Endothelial cell of hepatic sinusoid (primary cell): ENCODE results near the gene BCR.

ENCODE experiments used
- in situ Hi-C: cut with HindIII; loops from 2 replicates; pipeline ENCODE4 v1.10.0; 2017; ENCODE audit warnings: low sequenced_read_pairs

The BCR gene

DNA sequence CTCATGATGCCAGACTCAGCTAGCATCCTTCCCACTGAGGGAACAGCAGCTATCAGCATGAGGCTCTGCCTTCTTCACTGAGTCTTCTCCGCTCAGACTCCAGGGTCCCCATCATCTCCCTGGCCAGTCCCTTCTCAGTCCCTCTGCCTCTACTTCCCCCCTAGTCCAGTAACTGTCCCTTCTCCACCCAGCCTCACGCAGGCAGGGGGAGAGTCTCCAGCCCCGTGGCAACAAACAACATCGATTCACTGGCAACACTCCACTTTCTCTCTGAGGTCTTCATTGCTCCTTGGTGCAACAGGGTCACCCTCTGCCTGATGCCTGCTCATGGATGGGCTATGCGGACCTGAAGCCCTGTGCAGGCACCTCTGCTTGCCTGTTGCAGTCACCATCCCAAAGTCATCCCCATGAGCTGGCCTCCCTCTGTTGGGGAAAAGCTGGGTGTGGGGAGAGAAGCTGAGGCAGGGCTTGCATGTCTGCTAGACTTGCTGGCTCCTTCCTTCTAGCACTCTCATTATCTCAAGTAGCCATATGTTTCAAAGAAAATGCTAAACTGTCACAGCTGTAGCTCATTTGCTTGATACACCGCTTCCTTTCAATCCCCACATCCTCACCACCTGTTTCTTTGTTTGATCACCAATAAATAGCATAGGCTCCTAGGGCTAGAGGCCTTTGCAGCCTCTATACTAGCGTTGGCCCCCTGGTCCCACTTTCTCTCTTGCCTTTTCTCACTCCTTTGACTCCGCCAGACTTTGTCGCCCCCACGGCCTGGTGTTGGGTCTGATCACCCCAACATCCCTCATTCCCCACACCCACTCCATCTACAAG is 4.3 kb upstream of the BCR start:
- in situ Hi-C loops, result no loop called here

DNA sequence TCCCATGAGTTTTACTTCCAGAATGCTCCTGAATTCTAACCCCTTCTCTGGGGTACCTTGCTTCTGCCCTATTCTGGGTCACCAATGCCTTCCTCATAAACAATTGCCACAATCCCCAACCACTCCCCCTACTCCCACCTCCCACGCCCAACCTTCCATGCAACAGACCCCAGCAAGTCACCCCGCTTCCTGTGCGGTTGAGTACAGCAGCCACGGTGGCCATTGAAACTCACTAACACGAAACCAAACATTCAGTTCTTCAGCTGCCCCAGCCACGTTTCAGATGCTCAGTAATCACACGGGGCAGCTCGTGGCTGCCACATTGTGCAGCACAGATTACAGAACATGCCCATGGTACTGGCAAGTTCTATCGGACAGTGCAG is 3.7 kb upstream of the BCR start:
- in situ Hi-C loops, result no loop called here

DNA sequence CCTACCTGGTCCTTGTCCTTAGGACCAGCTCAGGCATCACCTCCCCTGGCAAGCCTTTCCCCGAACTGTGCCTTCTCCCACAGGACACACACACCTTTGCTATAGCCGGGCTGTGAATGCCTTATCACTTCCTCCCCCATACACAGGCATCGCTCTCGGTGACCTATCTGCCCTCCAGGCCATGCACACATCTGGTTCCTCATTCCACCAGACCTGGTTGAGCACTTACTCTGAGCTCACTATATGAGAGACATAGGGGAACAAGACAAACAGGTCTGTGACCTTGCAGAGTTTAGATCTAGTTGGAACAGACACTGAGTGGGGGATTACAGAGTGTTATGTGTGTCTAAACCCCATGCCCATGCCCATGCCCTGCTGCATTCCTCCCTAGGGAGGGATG is 3.1 kb upstream of the BCR start:
- in situ Hi-C loops, result no loop called here

DNA sequence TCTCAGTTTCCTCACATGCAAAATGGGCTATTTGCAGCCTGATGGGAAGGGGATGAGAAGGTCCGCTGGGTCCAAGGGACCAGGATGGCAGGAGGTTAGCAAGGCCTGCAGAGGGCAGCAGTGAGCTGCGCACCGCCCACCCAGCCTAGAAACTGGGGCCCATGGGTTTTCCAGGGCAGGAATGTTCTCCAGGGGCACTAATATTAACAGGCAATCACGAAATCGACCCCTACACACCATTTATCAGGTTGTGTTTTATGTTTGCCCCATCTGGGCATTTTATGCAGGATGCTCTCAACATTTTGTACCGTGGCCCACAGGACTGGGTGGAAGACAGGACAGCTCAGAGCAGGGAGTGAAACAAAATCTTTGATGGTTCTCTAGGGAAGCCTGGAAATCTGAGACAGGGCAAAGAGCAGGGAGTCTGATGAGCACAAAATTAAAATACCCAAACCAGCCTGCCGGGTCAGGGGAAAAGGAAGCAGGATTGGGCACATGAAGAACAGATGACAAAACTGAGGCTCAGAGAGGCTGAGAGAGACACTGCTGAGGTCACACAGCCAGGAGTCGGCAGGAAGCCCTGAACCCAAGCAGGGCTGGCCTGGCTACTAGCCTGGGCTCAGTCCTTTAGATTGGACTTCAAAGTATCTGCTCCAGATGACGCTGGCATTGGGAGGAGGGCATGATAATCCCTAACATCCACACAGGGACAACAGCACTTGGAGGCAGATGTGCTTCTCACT is 1.6 kb upstream of the BCR start:
- in situ Hi-C loops, result no loop called here

DNA sequence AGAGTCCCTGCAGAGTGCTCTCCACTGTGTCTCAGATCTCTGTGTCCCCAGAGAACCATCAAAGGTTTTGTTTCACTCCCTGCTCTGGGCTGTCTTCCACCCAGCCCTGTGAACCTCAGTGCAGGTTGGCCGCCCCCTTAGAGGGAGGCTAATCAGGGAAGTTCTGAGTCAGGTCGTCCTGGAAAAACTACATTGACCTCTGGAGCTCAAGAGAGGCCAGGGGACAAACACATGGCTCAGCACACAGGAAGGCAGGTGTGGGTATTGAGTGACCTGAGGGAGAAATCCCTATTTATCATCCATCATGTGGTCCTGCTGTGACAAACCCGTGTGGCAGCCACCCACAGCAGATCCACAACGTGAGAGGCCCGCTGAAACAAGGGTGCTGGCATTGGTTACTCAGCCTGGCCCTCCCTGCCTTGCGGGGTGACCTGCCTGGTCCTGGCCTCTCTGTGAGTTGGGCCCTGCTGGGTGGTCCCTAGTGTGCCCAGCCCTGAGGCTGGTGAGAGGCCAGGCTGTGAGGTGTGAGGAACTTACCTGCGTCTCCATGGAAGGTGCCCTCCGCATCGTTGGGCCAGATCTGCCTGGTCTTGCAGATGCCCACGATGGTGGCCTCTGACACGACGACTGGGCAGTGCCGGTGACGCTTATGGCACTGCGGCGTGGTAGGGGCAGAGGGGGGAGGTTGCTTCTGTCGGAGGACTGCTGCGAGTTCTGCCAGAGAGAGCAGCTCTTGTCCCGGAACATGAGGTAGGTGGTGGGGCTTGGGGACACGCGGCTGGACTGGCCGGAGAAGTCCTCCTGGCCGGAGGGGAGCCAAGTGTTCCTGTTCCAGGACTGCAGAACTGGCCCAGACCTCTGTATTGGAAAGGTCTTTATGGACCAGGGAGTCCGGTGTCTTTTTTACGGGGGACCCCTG is 669 bp upstream of the BCR start:
- in situ Hi-C loops, result no loop called here

DNA sequence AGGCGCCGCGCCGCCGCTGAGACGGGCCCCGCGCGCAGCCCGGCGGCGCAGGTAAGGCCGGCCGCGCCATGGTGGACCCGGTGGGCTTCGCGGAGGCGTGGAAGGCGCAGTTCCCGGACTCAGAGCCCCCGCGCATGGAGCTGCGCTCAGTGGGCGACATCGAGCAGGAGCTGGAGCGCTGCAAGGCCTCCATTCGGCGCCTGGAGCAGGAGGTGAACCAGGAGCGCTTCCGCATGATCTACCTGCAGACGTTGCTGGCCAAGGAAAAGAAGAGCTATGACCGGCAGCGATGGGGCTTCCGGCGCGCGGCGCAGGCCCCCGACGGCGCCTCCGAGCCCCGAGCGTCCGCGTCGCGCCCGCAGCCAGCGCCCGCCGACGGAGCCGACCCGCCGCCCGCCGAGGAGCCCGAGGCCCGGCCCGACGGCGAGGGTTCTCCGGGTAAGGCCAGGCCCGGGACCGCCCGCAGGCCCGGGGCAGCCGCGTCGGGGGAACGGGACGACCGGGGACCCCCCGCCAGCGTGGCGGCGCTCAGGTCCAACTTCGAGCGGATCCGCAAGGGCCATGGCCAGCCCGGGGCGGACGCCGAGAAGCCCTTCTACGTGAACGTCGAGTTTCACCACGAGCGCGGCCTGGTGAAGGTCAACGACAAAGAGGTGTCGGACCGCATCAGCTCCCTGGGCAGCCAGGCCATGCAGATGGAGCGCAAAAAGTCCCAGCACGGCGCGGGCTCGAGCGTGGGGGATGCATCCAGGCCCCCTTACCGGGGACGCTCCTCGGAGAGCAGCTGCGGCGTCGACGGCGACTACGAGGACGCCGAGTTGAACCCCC is 798 bp downstream of the BCR start:
- in situ Hi-C loops, result no loop called here

DNA sequence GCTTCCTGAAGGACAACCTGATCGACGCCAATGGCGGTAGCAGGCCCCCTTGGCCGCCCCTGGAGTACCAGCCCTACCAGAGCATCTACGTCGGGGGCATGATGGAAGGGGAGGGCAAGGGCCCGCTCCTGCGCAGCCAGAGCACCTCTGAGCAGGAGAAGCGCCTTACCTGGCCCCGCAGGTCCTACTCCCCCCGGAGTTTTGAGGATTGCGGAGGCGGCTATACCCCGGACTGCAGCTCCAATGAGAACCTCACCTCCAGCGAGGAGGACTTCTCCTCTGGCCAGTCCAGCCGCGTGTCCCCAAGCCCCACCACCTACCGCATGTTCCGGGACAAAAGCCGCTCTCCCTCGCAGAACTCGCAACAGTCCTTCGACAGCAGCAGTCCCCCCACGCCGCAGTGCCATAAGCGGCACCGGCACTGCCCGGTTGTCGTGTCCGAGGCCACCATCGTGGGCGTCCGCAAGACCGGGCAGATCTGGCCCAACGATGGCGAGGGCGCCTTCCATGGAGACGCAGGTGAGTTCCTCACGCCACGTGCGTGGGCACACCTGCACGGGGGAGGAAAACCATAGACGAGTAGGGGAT is 1.5 kb downstream of the BCR start:
- in situ Hi-C loops, result no loop called here

DNA sequence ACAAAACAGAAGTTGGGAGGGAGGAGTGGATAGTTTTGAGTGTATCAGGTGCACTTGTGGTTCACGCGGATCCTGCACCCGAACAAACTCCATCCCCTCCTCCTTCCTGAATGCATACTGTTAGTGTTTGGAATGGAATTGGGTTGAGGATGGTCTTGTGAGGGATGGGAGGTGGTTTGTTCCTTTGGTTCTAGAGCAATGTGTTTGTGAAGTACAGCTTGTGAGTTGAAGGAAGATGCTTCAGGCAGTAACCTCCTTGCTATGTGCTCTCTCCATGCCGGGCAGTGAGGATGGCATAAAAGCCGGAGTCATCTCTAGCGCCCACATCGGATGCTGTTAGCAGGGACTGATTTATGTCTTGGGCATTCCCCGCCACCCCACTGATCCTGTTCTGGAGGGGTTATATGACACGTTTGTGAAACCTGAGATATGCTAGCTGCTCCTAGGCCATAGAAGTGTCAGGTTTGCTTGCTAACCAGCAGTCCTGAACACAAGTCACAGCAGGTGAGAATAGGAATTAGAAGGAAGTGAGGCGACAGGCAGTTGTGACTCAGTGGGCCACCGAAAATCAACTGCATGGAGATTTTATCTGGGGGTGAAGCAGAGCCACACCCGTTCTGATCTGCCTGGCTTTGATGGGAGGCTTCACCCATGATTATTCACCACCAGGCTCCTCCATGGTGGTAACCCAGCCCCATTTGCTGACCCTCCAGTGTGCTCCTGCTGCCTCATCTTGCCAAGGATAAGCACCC is 2.2 kb downstream of the BCR start:
- in situ Hi-C loops, result no loop called here

DNA sequence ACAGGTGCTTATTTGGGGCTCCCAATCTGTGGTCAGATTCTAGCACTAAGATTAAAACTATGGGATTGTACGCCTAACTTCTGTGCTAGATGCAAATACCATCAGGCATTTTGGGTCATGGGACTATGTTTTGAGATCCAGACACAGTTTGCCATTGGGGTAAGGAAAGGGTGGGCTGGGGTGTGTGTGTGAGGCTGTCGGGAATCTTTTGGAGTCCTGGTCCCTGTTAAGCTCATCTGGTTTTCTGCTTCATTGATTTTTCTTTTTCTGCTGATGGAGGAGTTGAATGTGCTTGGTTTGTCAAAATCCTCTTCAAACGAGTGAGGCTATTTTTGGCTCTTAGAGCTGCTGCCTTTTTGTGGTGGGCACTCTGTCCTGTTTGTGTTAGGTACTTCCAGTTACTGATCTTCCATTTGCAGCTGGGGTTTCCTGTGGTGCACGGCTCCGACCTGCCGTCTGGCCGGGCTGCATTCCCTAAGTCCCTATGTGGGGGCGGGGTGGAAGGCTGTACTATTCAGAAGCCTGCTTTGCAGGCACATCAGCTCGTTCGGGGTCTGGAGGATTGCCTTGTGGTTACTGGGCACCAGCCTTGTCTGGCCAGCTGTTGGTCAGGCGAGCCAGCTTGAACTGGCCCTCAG is 2.9 kb downstream of the BCR start:
- in situ Hi-C loops, result no loop called here

DNA sequence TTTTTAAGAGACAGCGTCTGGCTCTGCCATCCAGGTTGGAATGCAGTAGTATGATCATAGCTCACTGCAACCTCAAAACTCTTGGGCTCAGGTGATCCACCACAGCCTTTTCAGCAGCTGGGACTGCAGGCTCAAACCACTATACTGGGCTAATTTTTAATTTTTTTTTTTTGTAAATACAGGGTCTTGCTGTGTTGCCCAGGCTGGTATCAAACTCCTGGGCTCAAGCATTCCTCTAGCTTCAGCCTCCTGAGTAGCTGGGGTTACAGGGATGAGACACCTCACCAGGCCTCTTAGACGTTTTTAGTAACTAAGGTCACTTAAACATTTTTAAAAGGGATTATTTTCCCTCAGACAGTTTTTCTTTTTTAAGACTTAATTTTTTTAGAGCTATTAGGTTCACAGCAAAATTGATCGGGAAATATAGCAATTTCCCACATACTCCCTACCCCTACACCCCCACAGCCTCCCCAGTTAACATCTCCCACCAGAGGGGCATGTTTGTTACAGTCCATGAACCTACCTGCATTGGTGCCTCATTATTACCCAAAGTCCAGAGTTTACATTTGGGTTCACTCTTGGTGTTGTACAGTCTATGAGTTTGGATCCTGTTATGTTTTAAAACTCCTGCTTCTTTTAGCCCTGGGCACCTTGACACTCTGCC is 3.9 kb downstream of the BCR start:
- in situ Hi-C loops, result no loop called here

DNA sequence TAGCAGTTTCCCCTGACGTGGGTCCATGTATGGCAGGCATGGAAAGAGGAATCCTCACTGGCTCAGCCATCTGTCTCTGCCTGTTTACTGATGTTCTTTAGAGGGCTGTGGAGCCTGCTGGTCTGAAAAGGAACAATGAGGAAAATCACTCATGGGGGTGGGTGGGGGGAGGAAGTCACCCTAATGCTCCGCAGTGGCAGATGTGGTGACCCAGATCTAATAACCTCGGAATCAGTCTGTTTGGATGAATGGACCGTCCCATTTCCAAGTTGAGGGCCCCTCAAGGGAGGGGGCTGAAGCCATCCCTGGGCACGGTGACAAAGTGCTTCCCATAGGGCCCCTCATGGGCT is 4.4 kb downstream of the BCR start:
- in situ Hi-C loops, result loop anchor here (5.0 kb wide), 2 partner anchors 43 to 93 kb away; no protein-coding TSS in a partner anchor

DNA sequence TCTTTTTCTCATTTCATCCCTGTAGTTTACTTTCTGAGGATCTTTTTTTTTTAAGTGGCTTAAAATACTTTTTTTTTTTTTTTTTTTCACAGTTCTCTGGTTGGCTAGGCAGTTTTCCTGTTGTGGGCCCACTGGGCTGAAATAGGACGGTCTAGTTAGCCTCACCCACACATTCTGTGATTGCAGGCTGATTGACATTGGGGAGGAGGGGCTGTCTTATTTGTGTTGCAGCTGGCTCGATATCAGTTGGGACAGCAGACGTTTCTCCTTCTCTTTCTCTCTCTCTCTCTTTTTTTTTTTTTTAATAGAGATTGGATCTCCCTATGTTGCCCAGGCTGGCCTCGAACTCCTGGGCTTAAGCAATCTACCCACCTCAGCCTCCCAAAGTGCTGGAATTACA is 6.9 kb downstream of the BCR start:
- in situ Hi-C loops, result loop anchor here (5.0 kb wide), 2 partner anchors 40 to 90 kb away; no protein-coding TSS in a partner anchor

DNA sequence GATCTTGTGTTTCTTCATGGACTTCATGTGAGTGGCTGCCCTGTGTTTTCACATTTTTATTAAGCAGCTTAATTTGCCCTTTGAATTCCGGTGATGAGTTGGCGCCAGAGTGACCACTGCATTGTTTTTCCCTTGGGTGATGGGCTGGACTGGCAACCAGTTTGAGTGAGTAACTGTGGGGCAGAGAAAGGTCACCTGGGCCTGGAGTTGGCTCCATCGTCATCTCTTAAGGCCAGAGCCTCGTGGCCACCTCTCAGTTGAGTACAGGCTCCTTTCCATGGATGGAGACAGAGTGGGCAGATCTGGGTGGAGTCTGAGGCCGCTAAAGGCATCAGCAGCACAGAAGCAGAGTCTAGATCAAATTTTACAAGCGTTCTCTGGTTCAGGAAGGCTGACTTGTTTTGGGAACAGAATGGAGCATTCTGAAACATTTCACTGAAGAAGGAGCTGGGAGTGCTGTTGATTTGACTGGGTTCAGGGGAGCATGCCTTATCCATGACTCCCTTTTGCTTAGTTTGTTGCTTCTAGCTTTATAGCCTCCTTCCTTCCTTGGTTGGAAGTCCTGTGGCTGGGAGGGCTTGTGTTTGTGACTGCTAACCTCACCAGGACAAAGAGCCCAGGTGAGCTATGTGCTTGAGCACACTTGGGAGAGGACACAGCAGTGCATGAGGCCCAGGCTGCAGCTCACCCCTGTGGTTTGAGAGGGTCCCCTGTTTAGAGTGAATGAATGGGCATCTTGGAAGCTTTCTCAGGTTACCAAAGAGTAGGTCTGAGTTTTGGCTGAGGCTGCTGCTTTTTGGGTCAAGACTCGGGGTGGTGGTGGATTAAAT is 7.8 kb downstream of the BCR start:
- in situ Hi-C loops, result loop anchor here (5.0 kb wide), 2 partner anchors 39 to 89 kb away; no protein-coding TSS in a partner anchor

DNA sequence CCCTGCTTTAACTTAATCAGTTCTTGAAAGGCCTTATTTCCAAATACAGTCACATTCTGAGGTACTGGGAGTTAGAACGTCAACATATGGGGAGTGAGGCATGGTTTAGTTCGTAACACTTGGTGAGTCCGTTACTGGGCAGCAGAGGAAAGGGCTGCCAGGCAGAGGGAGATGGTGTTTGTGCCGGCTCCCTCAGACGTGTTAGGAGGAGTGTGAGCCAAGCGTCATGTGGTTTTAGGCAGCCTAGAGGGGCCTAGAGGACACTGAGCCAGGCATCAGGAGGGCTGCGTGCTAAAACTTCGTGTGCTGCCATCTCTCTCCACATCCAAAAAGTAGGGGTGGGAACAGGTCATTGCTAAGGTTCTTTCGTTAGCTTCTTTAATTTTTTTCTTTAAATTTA is 10.2 kb downstream of the BCR start:
- in situ Hi-C loops, result no loop called here

DNA sequence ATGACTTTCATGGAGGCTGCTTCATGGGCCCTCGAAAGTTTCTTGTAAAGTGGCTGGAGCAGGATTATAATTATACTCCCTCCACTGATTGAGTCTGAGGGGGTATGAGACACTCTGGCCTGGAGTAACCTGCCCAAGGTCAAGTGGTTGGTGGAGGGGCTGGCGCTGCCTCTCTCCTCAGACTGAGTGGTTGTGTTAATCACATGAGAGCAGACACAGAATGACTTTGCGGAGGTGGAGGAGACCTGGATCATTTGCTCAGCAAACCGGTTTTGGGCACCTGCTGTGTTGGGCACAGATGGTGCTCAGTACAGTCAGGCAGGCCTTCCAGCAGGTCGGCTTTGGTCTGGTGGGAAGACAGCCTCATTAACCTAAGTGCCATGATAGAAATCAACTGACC is 11.8 kb downstream of the BCR start:
- in situ Hi-C loops, result no loop called here

DNA sequence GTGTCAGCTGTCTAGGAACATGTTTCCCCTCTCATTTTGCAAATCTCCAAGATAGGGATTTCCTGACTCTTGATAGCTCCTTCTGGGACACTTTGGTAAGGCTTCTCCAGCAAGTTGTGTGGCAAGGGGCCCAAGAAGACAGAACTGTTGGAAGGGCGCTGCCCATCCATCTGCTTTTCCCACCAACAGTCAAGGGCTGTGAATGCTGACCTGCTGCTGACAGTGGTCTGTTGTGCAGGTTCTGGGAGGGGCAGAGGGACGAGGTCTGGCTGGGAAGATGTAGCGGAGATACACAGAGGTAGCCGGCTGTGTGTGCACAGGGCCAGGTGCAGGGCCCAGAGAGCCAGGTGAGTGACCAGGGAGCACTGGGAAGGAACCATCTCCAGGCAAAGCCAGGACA is 12.2 kb downstream of the BCR start:
- in situ Hi-C loops, result no loop called here

DNA sequence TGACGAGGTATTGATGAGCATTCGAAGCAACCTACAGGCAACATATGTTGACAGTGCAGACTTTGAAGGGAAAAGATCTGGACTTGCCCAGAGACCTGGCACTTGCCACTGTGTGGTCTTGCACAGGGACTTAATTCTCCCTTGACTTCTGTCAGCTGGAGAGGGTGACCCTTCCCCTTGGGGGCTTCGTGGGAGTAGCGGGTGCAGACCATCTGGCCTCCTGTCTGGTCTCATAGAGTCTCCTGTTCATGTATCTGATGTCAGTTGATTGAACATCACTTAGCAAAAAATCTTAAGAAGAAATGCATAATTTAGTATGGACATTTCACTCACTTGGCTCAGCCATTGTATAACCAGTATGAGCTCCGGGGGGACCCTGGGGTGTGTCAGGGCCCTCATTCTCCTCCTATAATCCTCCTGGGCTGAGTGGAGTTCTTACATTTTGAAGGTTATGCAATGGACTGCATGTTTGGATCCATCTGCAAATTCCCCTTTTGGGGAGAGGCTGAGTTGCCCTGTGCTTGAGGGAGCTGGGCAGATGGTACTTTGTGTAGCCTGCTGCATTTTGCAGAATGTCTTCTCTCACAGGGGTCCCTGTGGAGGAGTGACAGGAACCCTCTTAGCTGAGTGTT is 13.0 kb downstream of the BCR start:
- in situ Hi-C loops, result no loop called here
